GM12864 (cell line): ENCODE results near the gene CDC37.

ENCODE experiments used
- DNase-seq: peaks from one replicate; pipeline ENCODE4 v3.0.0-alpha.2; 2011; ENCODE audit warnings: low read depth
- H3K4me3 ChIP-seq: 2 replicates; pipeline ENCODE4 v1.5.1; 2011; ENCODE audit warnings: mild to moderate bottlenecking, low read depth, low read length, control low read depth
- TF ChIP-seq, protein P1 (sequence below): IDR thresholded peaks from 2 replicates; pipeline ENCODE4 v1.5.1; 2011; ENCODE audit warnings: low read depth, mild to moderate bottlenecking, moderate library complexity, low read length, control low read depth, inconsistent platforms; ENCODE audit errors: missing control alignments

The CDC37 gene

GRCh38 chr19:10365518-10365917, 37.8 kb downstream of the CDC37 start:
- H3K4me3 ChIP-seq, result no peak overlapping the region
- TF ChIP-seq, protein P1, sequence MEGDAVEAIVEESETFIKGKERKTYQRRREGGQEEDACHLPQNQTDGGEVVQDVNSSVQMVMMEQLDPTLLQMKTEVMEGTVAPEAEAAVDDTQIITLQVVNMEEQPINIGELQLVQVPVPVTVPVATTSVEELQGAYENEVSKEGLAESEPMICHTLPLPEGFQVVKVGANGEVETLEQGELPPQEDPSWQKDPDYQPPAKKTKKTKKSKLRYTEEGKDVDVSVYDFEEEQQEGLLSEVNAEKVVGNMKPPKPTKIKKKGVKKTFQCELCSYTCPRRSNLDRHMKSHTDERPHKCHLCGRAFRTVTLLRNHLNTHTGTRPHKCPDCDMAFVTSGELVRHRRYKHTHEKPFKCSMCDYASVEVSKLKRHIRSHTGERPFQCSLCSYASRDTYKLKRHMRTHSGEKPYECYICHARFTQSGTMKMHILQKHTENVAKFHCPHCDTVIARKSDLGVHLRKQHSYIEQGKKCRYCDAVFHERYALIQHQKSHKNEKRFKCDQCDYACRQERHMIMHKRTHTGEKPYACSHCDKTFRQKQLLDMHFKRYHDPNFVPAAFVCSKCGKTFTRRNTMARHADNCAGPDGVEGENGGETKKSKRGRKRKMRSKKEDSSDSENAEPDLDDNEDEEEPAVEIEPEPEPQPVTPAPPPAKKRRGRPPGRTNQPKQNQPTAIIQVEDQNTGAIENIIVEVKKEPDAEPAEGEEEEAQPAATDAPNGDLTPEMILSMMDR, result no peak
- DNase-seq, result no peak

DNA sequence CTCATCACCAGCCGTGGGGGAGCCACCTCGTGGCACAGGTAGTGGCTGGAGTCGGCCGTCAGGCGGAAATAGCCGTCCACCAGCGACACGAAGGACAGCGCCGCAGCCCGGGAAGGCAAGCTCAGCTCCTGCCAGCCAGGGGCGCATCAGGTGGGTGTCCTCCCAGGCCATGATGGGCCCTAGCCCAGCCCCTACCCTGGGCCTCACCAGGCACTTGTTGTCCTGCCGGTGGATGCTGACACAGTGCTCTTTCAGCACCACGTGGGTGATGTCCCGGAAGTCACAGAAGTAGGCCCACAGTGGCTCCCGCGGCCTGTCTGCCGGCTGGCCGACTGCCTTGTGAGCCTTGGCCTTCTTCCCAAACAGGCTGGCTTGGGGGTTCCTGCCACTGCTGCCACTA, 38.7 kb downstream of the CDC37 start:
- DNase-seq, result no peak
- no peak overlapping the region for H3K4me3 ChIP-seq
- TF ChIP-seq, protein P1, result no peak

GRCh38 chr19:10363789-10364281, 39.5 kb downstream of the CDC37 start:
- no peak overlapping the region for H3K4me3 ChIP-seq
- DNase-seq, result no peak
- TF ChIP-seq, protein P1, result no peak

GRCh38 chr19:10362259-10362658, 41.1 kb downstream of the CDC37 start:
- TF ChIP-seq, protein P1, result no peak
- no peak for DNase-seq
- no peak overlapping the region for H3K4me3 ChIP-seq

GRCh38 chr19:10361569-10362011, 41.8 kb downstream of the CDC37 start:
- DNase-seq, result no peak
- H3K4me3 ChIP-seq, result no peak overlapping the region
- TF ChIP-seq, protein P1, result no peak

DNA sequence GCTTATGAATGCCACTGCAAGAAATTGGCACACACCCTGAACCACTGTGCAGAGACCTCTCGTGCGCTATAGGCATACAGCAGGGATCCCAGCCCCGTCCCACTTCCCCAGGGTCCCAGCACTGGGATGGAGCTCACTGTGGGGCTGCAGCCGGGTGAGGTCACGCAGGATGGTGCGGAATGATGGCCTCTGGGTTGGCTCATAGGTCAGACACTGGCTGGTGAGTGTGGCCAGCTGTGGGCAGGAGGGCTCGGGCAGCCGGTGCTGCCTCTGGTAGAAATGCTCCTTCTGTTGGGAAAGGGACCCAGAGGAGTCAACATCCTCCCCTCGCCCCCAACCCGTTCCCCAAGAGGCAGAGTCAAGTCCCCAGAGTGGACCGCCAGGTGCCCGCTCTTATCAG, 46.9 kb downstream of the CDC37 start:
- DNase-seq, result no peak
- TF ChIP-seq, protein P1, result no peak
- no peak overlapping the region for H3K4me3 ChIP-seq

DNA sequence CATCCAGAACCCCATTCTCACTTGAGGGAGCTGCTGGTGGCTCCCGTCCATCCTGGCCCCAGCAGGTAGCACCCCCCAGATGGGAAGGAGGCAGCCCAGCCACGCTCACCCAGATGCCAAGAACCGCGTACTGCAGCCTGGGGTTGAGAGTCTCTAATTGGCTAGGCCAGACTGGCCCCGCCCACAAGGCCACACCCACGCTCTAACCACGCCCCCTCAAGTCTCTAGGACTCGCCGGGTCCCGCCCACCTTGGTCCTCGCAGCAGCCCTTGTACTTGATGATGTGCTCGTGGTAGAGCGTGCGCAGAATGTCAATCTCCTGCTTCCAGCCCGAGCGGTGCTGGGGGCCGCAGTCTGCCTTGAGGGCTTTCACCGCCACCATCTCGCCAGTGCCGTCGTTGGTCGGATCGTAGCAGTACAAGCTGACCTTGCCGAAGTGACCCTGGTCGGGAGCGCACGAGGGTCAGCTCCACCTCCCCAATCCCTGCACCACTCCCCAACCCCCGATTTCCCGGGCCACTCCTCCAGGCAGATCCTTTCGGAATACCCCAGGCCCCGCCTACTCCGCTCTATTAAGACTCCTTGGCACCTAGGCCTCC, 49.5 kb downstream of the CDC37 start:
- TF ChIP-seq, protein P1, result no peak
- DNase-seq, result no peak
- H3K4me3 ChIP-seq, result no peak overlapping the region
